GM10266 (cell line): ENCODE data around the gene SPPL2A.

Experiments used
- DNase-seq: peaks from one replicate; pipeline ENCODE4 v3.0.0; 2012; ENCODE audit errors: extremely low spot score
- CTCF ChIP-seq: IDR thresholded peaks from 2 replicates; pipeline ENCODE4 v1.5.1; 2012; ENCODE audit warnings: mild to moderate bottlenecking, low read depth; ENCODE audit not compliant: control insufficient read depth, insufficient read depth; ENCODE audit errors: missing control alignments

SPPL2A gene

DNA sequence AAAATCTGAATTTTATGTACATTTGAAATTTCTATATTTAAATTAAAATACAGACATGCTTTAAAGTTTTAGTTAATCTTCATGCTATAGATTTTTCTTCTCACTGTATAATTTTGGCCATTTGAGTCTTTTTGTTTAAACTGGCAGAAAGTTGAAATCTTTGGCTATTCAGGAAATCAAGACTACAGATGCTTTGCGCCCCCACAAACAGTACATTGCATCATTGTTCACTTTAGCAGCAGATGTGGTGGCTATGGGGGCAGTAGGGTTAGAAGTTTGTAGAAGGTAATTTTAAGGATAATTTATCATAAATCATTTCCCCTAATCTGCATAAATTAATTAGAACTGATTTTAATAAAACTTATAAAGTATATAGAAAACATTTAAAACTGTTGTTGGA is 20.9 kb downstream of the SPPL2A start:
- no peak for TF ChIP-seq CTCF
- no peak for DNase-seq

DNA sequence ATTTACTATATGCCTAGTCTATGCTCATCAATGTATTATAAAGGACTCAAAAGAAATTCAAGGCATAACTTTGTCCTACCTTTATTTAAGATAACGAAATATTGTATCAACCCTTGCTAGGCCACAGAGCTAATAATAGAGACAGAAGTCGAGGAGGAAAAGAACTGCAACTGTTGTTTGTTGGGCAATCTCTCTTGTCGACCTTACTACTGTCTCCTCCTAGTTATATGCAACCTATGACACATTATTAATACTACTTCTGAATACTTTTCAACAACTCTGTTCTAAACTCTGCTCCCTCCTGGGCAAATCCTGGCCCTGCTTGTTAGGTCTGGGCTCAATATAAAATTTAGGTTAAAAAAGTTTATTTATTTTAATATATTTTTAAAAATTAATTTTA is 24.6 kb downstream of the SPPL2A start:
- no peak for TF ChIP-seq CTCF
- DNase-seq: no peak

GRCh38 chr15:50736823-50737222 is 28.7 kb downstream of the SPPL2A start:
- DNase-seq: no peak
- TF ChIP-seq CTCF: no peak

DNA sequence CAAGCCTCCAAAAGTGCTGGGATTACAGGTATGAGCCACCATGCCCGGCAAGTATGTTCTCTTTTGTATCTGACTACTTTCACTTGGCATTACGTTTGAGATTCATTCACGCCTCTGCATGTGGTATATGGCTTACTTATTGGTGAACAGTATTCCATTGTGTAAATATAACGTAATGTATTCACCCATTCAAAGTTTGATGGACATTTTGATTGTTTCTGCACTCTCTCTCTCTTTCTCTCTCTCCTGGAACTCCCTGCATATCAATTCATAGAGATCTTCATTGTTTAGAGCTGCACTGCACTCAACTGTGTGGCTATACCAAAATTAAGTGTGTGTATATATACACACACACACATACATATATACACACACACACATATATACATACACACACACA is 30.4 kb downstream of the SPPL2A start:
- no peak for DNase-seq
- TF ChIP-seq CTCF: no peak

DNA sequence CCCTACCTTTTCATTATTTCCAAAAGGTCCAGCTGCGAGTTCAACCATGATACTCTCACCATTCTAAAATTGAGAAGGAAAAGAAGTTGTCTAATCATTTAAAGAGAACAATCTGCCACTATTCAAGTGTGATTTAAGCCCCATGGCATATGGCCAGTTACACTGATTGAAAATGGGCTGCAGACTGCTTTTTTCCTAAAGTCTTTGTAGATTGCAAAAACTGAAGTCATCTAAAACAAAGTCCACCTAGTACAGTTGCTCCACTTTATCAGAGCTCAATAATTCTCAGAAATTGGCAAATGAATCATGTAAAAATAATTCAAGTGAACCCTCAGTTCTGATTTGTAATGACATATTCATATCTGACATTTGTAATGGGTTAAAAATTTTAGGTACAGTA is 39.2 kb downstream of the SPPL2A start:
- TF ChIP-seq CTCF: no peak

DNA sequence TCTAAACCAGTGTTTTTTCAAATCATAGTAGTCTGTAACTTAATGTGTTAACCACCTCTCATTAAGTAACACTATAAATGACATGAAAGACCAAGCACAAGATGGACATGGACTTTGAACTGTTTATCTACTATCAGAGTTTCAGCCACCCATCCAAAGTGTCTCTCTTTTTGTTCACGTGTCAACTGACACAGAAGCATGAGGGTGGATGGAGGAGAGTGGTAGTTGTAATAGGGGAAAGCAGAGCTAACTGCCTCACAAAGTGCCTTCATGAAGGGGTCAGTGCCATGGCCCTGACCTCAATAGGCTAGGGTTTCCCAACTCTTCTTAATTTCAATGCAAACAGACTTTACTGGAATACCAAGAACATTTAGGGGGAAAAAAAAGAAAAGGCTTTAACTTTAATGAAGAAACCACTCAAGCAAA is 46.8 kb downstream of the SPPL2A start:
- no peak for DNase-seq
- no peak for TF ChIP-seq CTCF

More for the DNA sequence above, 39.2 kb downstream of the SPPL2A start:
- DNase-seq: no peak

DNA sequence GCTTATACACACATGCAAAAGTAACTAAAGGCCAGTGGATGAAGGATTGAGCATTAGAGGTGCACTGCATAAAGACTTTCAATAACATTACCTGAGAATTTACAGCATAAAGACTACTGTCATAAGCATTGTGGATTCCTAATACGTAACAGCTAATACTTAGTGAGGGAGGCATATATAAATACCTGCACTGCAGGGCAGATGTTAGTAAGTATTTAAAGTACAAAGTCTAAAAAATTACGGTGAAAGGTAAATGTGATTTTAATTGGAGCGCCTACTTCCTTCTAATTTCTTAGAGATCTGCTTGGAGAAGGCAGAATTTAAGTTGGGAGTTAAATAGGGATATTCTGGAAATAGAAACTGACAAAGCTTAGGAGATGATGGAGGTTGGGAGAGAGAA is 53.5 kb downstream of the SPPL2A start:
- TF ChIP-seq CTCF: no peak
- DNase-seq: no peak

DNA sequence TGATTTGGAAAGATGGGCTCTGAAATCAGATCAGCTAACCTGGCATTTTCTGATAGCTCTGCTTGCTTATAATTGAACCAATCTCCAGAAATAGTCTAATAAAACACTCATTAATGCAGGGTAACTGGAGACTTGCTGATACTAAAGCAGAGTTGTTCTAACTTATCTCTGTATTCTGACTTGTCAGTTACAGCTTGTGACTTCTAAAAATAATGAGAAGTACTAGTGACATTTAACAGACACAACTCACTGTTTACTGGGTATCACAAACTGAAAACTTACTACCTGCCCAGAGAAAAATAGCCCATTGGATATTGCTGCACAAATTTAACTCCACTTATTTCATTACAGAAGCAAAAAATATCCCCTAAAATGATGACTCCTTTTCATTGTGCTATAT is 54.9 kb downstream of the SPPL2A start:
- DNase-seq: no peak
- TF ChIP-seq CTCF: no peak
